Heart left ventricle (tissue), 16 donors: Measurements from ENCODE around the gene INCA1. TPM values are rescaled to one million over a fixed set of nuclear protein-coding genes. Genes with fewer than 3 reads are reported as not detected.

ENCODE experiments used
- ATAC-seq, 4 donors: fragments of 200-7000 bp; cut with Tn5 transposase; one replicate each; pipeline ENCODE4 v1.9.1; 2020 to 2022; ENCODE audit warnings: moderate library complexity in 4 of 4, mild to moderate bottlenecking in 3 of 4, moderate number of reproducible peaks in 1 of 4
- DNase-seq, 5 donors: peaks; one replicate each; pipeline ENCODE4 v3.0.0-alpha.2; 2020
- H3K27ac ChIP-seq, 12 donors: fragments of 200-600 bp; sonication (generic) in 4 of 12; one replicate each; pipeline versions ENCODE4 v1.5.0 to v1.8.0; 2016 to 2022; ENCODE audit warnings: mild to moderate bottlenecking in 2 of 12
- H3K27me3 ChIP-seq, 9 donors: fragments of 200-600 bp; sonication (generic) in 2 of 9; one replicate each; pipeline versions ENCODE4 v1.5.1 to v1.8.0; 2016 to 2022; ENCODE audit warnings: mild to moderate bottlenecking in 3 of 9
- H3K36me3 ChIP-seq, 9 donors: fragments of 200-600 bp; sonication (generic) in 2 of 9; one replicate each; pipeline versions ENCODE4 v1.5.0 to v1.8.0; 2018 to 2022; ENCODE audit warnings: mild to moderate bottlenecking in 2 of 9
- H3K4me1 ChIP-seq, 12 donors: fragments of 200-600 bp; sonication (generic) in 4 of 12; one replicate each; pipeline versions ENCODE4 v1.5.0 to v1.8.0; 2016 to 2022; ENCODE audit warnings: mild to moderate bottlenecking in 3 of 12
- H3K4me3 ChIP-seq, 12 donors: fragments of 200-600 bp; sonication (generic) in 4 of 12; one replicate each; pipeline versions ENCODE4 v1.5.0 to v1.8.0; 2017 to 2022; ENCODE audit warnings: mild to moderate bottlenecking in 9 of 12, moderate library complexity in 4 of 12
- H3K9me3 ChIP-seq, 12 donors: fragments of 200-600 bp; sonication (generic) in 4 of 12; one replicate each; pipeline versions ENCODE4 v1.5.0 to v1.8.0; 2016 to 2022; ENCODE audit warnings: mild to moderate bottlenecking in 1 of 12
- POLR2A ChIP-seq, 2 donors: fragments of 450-650 bp; IDR thresholded peaks; one replicate each; pipeline ENCODE4 v1.6.1; 2017; ENCODE audit warnings: antibody characterized with exemption in 2 of 2, mild to moderate bottlenecking in 2 of 2, moderate library complexity in 2 of 2
- WGBS, 4 donors: extraction: QIAGEN DNeasy Blood & Tissue Kit in 2 of 4; methylation state at CpG; one replicate each; pipeline versions ENCODE4 v1.1.5 to v1.1.7; 2013 to 2018; 5-methylcytosine and 5-hydroxymethylcytosine counted together
- intact Hi-C, 10 donors: fragments of 100-400 bp; cut with DNase I; formaldehyde crosslinking; loops; one replicate each; pipeline versions ENCODE4 v1.11.1 to v1.14.2; 2022
- polyA plus RNA-seq, 2 donors: library from polyadenylated mRNA; stranded (reverse); fragments of 200-250 nt; gene quantifications; one replicate each; pipeline ENCODE4 v1.2.3, GENCODE V29; 2013
- total RNA-seq, 9 donors: library from RNA; depleted of rRNA in 2 of 9; stranded (reverse); fragments of >200 nt in 2 of 9; fragmentation: NEBNext Ultra II Directional in 3 of 9; extraction: Animal tissue kit (Norgen Biotek cat#: 25700) in 3 of 9; gene quantifications; one replicate each; pipeline versions ENCODE4 v1.1.0 to v1.2.4, GENCODE V29; 2016 to 2023
- TF ChIP-seq, protein P1 (sequence below), 12 donors: fragments of 200-600 bp; sonication (generic) in 4 of 12; IDR thresholded peaks; one replicate each; pipeline versions ENCODE4 v1.5.0 to v1.8.0; 2018 to 2022; ENCODE audit warnings: antibody characterized with exemption in 12 of 12, mild to moderate bottlenecking in 5 of 12
- donor health status: ischemic (EF 13 %, LVEDD 7.1; RV severe dilation, severe dysfunction).
- donor health status: healthy with polysubstance abuse.
- donor health status: DM: no; HTN: yes; CAD: no.
- donor health status: DM: no; HTN: no; CAD: no.
- donor health status: ischemic (EF 25% LVEDD 6.9; RV normal size, moderate dysfunction).
- donor health status: ischemic (EF 25% LVEDD 5.7; RV mildly dilated, moderate dysfunction).
- donor health status: healthy.
- donor health status: DM: yes; HTN: yes; CAD: no.
- donor health status: ischemic (EF 35%, LVEDD 5.7; RV mildly dilated, moderate dysfunction).
- donor health status: nonischemic (EF 11% LVEDD 7.7; RV severe dilation, severe dysfunction).
- donor health status: DM: yes; HTN: yes; CAD: no.
- donor health status: PGD.
- donor health status: ischemic (EF 29% LVEDD 5.4; RV normal size, mild dysfunction).
- donor health status: nonischemic (EF 23%, LVEDD 6.1; RV moderate dilation, normal function).

INCA1 gene
- total and polyA plus RNA-seq, 11 donors: 0.64 to 5.1 (median 2.7) TPM

DNA sequence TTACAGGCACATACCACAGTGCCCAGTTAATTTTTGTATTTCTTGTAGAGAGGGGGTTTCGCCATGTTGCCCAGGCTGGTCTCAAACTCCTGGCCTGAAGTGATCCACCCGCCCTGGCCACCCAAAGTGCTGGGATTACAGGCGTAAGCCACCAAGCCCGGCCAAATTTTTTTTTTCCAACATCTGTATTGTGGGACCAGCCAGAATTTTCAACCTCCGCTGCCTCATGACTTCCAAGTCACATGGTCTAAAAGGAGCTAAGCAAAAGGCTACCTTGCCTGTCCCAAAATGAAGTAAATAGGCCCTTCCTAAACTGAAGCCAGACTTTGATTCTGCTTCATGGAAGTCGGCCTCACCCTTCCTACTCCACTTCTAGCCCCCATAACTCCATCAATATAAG is 25.5 kb downstream of the INCA1 start:
- peaks cover 0 to 76% (median 70%) of the 10 kb centered on the region in 9 donors for H3K36me3 ChIP-seq
- peaks cover 0 to 54% (median 37%) of the 10 kb centered on the region in 12 donors for H3K4me1 ChIP-seq
- DNase-seq (no peak), ATAC-seq (no peak)
- H3K9me3 ChIP-seq: no peaks in the 10 kb centered on the region
- H3K4me3 ChIP-seq: no peak overlapping the region
- 80 to 91% (median 89%) methylated on average over 6 of the region's 6 CpGs for WGBS, 4 donors
- peak overlapping the region in 5 of 12 donors; percentile 61 to 82 (median 73) for H3K27ac ChIP-seq
- H3K27me3 ChIP-seq: no peaks in the 10 kb centered on the region
- TF ChIP-seq, protein P1, sequence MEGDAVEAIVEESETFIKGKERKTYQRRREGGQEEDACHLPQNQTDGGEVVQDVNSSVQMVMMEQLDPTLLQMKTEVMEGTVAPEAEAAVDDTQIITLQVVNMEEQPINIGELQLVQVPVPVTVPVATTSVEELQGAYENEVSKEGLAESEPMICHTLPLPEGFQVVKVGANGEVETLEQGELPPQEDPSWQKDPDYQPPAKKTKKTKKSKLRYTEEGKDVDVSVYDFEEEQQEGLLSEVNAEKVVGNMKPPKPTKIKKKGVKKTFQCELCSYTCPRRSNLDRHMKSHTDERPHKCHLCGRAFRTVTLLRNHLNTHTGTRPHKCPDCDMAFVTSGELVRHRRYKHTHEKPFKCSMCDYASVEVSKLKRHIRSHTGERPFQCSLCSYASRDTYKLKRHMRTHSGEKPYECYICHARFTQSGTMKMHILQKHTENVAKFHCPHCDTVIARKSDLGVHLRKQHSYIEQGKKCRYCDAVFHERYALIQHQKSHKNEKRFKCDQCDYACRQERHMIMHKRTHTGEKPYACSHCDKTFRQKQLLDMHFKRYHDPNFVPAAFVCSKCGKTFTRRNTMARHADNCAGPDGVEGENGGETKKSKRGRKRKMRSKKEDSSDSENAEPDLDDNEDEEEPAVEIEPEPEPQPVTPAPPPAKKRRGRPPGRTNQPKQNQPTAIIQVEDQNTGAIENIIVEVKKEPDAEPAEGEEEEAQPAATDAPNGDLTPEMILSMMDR (IDR thresholded peaks at IDR 0.05): no peak
- no peak for TF ChIP-seq POLR2A (IDR thresholded peaks at IDR 0.05)
- intact Hi-C loops: loop anchor here in 2 of 10 donors (5.0 kb wide), 2 partner anchors 35 to 55 kb away; no protein-coding TSS in a partner anchor

DNA sequence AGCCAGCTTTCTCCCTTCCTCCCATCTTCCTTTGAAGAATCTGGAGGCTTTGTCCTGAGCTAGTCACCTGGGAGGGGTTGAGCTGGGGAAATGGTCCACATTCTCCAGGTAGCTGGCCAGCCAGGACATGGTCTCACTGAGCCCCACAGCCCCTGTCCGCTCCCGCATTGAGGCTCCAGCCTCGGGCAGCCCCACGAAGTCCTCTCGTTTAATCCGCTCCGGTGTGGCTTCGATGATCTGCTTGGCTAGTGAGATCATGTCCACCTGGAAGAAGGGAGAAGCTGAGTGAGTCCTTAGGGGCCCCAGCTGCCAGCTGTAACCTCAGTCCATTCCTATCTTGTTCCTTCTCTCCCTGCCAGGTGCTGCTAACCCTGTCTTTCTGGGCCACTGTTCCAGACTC is 27.0 kb downstream of the INCA1 start:
- no peak for TF ChIP-seq POLR2A (IDR thresholded peaks at IDR 0.05)
- TF ChIP-seq, protein P1 (IDR thresholded peaks at IDR 0.05): no peak
- intact Hi-C loops: loop anchor here in 2 of 10 donors (5.0 kb wide), 2 partner anchors 33 to 53 kb away; no protein-coding TSS in a partner anchor
- Histone ChIP-seq H3K4me1 (peaks cover 0 to 66% (median 47%) of the 10 kb centered on the region in 12 donors), H3K36me3 (peaks cover 0 to 66% (median 56%) of the 10 kb centered on the region in 9 donors), H3K4me3 (no peak overlapping the region), H3K27me3 (no peaks in the 10 kb centered on the region), H3K9me3 (no peaks in the 10 kb centered on the region), H3K27ac (peak overlapping the region in 5 of 12 donors; percentile 39 to 99 (median 96))
- ATAC-seq: no peak
- DNase-seq: no peak
- WGBS, 4 donors: 90 to 92% (median 91%) methylated on average over 8 of the region's 8 CpGs

DNA sequence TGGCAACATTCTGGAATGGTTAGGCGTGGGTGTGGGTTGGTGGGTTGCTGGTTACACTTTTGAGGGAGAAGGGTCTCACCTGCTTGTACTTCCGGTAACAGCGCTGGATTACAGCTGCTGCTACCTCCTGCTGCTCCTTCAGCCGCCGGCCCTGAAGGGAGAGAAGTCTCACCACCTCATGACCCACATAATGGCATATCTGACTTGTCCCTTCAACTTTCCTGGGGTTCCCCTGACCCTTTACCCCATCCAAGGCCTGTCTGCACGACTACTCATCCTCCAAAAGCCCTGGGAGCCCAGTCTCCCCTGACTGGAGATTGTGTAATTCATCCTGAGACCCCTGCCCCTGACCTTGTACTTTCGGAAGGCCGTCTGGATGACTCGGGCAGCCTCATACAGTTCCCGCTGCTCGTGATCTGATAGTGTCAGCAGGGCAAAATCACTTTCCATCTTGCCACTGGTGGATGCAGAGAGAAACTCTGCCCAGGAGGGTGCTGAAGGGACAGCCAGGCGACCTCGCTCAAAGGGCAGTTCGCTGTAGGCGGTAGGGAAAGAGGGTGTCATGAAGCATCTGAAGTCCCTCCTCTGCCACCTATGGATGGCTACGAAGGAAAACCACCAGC is 27.7 kb downstream of the INCA1 start:
- H3K4me1 ChIP-seq: peaks cover 0 to 67% (median 49%) of the 10 kb centered on the region in 12 donors
- DNase-seq: no peak
- peak overlapping the region in 5 of 12 donors; percentile 89 to 99 (median 96) for H3K27ac ChIP-seq
- 79 to 87% (median 84%) methylated on average over 16 of the region's 16 CpGs for WGBS, 4 donors
- no peak for ATAC-seq
- intact Hi-C loops: loop anchor here in 4 of 10 donors (2.0 to 5.0 kb wide), 5 partner anchors 17 to 62 kb away; partner anchors contain the start of genes CAMTA2 (in 1 of the 4) and ENO3 (in 1 of the 4)
- peaks cover 0 to 60% (median 53%) of the 10 kb centered on the region in 9 donors for H3K36me3 ChIP-seq
- no peaks in the 10 kb centered on the region for H3K27me3 ChIP-seq
- no peak for TF ChIP-seq POLR2A (IDR thresholded peaks at IDR 0.05)
- TF ChIP-seq, protein P1 (IDR thresholded peaks at IDR 0.05): no peak
- no peaks in the 10 kb centered on the region for H3K9me3 ChIP-seq
- peak overlapping the region in 2 of 12 donors; percentile 67 to 83 for H3K4me3 ChIP-seq

DNA sequence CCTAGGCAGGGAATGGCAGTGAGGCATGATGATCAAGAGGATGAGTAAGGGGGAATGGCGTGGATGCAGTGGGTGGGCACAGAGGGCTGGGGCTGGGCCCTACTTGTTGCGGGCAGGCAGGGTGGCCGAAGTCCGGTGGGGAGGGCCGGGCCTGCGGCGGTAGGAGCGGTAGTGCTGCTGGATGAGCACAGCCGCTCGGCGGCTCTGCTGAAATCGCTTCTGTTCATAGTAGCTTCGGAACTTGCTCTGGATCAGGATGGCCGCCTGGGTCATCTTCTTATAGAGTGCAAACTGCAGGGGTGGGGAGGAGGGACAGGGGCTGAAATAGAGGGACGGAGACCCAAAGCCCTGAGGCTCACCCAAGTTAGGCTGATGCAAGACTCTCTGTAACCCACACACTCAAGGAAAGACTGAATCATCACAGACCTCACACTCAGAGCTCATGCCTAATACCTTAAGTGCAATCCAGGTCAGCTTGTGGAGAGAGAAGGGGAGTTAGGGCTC is 28.2 kb downstream of the INCA1 start:
- intact Hi-C loops: loop anchor here in 2 of 10 donors (2.0 to 5.0 kb wide), 3 partner anchors 18 to 62 kb away; partner anchors contain the start of genes CAMTA2 (in 1 of the 2) and ENO3 (in 1 of the 2)
- H3K36me3 ChIP-seq: peaks cover 0 to 54% (median 47%) of the 10 kb centered on the region in 9 donors
- H3K27me3 ChIP-seq: no peaks in the 10 kb centered on the region
- DNase-seq: peak in 1 of 5 donors; percentile 47
- H3K9me3 ChIP-seq: no peaks in the 10 kb centered on the region
- TF ChIP-seq, protein P1 (IDR thresholded peaks at IDR 0.05): no peak
- no peak for TF ChIP-seq POLR2A (IDR thresholded peaks at IDR 0.05)
- peak overlapping the region in 11 of 12 donors; percentile 89 to 99 (median 97) for H3K27ac ChIP-seq
- WGBS, 4 donors: 74 to 78% (median 74%) methylated on average over 11 to 15 of the region's 15 CpGs
- peak overlapping the region in 9 of 12 donors; percentile 60 to 83 (median 71) for H3K4me3 ChIP-seq
- H3K4me1 ChIP-seq: peaks cover 0 to 61% (median 45%) of the 10 kb centered on the region in 12 donors
- ATAC-seq: peak in 1 of 4 donors; percentile 2
